Limb (tissue), 2 donors: Measurements from ENCODE around the gene IFI30.
A peak's percentile ranks its signal among the peaks of the same experiment; 100 is the strongest.
"Not testable (repeated sequence)": the region's sequence is repeated elsewhere in the genome, so short reads cannot be mapped to it uniquely, and the experiment has no call there.

Experiments
- DNase-seq, 2 donors: peaks; one replicate each; pipeline ENCODE4 v3.0.0-alpha.2; 2016; ENCODE audit errors: extremely low spot score in 2 of 2

The IFI30 gene

DNA sequence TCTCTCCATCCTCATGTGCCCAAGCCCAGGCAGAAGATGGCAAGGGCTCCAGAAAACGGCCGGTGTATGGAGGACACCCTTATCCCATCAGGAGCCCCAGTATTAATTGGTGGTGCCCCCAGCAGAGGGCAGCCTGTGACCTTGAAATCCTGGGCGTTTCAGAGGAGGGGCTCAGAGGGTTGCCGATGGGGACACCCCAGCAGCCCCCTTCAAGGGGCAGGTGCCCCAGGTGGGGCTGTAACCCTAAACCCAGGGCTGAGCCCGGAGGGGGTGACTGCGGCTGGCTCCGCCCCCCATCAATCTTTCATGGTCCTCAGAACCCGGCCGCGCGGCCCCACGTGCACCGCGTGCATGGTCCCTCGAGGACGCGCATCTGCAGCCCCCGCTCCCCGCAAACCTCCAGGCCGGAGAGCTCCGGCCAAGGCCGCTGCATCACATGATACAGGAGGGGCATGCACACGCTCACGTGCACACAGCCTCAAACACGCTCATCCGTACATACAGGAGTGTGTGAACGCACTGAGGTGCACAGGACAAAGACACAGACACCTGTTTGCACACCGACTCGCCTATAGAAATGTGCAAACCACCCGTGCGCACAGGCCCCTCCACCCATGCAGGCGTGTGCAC is 29.3 kb downstream of the IFI30 start:
- DNase-seq = peak in 1 of 2 donors; percentile 57

GRCh38 chr19:18203408-18203862 is 29.8 kb downstream of the IFI30 start:
- peak in 1 of 2 donors; percentile 82 for DNase-seq

DNA sequence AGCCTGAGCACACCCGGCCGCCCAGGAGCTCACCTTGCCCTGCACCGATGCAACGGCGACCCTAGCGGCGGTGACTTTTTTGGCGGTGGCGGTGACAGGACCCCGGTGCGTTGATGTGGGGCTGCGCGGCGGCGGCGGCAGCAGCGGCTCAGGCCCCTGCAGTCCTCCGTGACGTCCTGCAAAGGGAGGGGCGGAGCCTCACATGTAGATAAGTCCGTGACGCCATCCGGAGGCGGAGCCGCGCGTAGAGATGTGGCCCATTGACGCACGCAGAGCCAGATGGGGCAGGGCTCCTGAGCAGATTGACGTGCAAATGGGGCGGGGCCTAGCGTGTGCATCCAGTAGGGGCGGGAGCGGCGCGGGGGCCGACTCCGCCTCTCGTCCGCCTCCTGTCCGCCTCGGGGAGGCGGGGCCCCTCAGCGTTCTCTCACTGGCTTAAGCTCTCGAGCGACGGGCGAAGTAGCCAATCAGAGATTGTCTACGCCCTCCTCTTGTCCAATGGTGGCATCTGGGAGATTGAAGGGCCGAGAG is 30.3 kb downstream of the IFI30 start, which contains the start of gene RAB3A:
TSS of gene RAB3A (minus strand) at position 180 of the 531 bp plus-strand sequence. CDS start 1,302 bp downstream, outside the sequence.
- peak; percentile 100 for DNase-seq

- DNase-seq = peak; percentile 56 to 87
Observed at GRCh38 chr19:18204394-18205199, 31.0 kb downstream of the IFI30 start.

DNA sequence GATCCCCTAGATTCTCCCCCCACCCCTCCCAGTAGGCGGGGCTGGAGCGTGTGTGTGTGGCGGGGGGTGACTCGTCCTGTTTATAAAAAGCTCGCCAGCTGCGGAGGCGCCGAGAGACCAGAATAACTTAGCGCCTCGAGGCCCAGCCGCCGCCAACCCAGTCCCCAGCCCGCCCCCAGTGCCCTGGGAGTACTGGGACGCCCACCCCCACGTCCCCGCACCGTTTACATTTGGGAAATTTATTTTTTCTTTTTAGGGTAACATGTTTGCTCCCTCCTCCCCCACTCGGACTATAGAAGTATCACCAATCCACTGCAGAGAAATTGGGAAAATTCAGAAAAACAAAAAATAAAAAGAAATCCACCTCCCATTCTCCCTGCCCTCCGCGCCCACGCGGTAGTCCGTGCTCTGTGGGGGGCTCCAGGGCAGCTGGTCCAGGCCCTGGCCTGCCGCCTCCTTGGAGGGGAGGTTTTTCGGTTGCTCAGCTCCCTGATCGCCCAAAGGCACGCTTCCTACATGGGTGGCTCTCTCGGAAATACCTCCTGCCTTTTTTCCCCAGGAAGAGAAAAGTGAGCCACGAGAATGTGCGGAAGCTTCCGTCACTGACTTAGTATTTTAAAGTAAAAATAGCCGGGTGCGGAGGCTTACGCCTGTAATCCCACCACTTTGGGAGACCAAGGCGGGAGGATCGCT is 31.7 kb downstream of the IFI30 start:
- DNase-seq = peak; percentile 56 to 85

GRCh38 chr19:18206018-18206417 is 32.4 kb downstream of the IFI30 start:
- DNase-seq = no peak

DNA sequence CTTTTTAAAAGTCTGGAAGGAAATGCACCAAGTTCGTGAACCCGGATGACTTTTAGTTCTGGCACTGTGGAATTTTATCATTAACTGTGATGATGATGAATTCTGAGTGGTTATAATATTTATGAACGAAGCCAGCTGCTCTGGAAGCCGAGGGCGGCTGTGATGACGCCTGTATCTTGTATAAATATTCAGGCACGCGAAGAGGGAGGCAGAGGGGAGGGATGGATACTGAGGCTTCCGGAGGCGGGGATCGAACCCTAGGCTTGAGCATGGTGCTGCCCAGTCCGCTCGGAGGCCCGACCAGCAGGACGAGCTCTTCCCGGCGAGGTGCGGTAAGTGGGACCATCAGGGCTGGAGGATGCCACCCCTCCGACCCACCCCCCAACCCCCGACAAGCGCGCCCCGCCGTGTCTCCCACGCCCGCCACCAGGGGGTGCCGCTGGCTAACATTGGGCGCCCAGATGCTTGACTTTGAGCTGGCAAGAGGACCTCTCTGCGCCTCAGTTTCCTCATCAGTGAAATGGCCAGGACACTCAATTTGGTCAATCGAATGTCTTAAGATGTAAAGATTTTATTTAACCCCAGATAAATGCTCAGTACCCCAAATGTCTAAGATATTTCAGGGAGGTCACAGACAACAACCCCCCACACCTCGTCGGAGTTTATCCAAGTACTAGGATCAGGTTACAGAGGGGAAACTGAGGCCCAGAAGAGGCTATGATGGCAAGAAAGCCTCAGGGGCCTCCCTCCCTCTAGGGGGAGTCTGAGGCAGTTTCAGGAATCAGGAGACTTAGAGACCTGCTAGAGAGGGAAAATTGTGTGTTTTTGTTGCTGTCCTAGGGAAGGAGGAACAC is 34.7 kb downstream of the IFI30 start:
- DNase-seq = no peak

GRCh38 chr19:18209912-18210311 is 36.3 kb downstream of the IFI30 start:
- not testable (repeated sequence) for DNase-seq

GRCh38 chr19:18211683-18212082 is 38.1 kb downstream of the IFI30 start:
- peak in 1 of 2 donors; percentile 11 for DNase-seq

DNA sequence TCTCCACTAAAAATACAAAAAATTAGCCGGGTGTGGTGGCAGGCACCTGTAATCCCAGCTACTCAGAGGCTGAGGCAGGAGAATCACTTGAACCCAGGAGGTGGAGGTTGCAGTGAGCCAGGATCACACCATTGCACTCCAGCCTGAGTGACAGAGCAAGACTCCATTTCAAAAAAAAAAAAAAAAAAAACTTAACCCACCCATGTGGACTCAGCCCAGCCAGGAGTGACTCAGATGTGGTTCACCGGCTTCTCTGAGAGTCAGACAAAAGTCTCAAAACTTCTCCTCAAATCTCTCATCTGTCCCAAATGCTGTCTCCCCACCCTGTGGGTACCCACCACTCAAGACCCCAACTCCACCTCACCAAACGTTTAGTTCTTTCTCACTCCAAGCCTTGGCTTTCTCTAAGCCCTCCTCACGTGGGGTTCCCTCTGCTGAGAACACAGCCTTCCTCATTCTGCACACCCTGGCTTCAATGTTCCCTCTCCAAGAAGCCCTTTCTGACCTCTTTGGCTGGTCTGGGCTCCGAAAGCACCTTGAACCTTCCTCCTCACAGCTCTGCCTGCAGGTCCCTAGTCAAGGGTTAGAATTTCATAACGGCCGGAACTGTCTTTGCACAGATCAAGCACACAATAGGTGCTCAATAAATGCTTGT is 41.3 kb downstream of the IFI30 start:
- DNase-seq = no peak

GRCh38 chr19:18216789-18217188 is 43.2 kb downstream of the IFI30 start:
- DNase-seq = no peak

GRCh38 chr19:18218159-18218558 is 44.5 kb downstream of the IFI30 start:
- DNase-seq = no peak

DNA sequence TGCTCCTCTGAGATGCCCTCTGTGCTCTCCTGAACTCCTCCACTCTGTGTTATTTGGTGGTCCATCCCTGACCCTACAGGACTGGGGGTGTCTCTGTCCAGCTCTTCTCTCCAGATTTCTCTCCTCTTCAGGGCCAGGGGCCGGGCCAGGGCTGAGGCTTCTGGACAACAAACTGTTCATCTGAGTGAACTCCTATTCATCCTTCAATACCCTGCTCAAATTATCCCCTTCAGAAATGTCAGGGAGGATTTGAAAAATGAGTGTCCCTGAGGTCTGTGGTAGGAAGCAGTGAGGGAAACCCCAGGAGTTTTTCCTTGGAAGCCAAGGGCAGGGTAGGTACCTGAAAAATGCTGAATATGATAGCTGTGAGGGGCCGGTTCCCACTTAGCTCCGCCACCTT is 45.0 kb downstream of the IFI30 start:
- no peak for DNase-seq

GRCh38 chr19:18219911-18220631 is 46.5 kb downstream of the IFI30 start:
- no peak for DNase-seq

DNA sequence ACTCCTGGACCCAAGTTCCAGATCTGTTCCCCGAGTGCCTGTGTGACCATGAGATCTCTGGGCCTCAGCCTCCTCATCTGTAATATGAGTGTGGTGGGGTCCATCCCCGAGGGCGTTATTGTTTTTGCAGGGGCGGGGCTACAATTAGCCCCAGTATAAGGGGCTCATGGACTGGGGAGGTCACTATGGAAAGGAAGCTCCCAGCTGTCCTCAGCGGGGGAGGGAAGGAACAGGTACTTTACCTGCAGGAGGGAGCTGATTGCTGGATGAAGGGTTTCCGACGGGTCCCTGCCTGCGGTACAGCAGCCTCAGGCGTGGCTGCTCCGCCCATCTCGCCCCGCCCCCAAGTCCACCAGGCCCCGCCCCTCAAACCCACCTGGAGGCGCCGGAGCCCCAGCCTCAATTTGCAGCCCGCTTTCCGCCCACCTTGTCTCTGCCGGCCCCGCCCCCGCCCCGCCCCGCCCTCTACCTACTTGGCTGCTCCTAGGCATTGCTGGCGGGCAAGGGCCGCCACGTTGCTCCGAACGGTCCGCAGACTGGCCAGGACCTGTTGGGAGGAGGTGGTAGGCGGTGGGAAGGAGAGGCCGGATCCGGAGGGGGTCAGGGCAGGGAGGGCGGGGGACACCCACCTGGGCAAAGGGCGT is 47.1 kb downstream of the IFI30 start:
- DNase-seq = no peak

DNA sequence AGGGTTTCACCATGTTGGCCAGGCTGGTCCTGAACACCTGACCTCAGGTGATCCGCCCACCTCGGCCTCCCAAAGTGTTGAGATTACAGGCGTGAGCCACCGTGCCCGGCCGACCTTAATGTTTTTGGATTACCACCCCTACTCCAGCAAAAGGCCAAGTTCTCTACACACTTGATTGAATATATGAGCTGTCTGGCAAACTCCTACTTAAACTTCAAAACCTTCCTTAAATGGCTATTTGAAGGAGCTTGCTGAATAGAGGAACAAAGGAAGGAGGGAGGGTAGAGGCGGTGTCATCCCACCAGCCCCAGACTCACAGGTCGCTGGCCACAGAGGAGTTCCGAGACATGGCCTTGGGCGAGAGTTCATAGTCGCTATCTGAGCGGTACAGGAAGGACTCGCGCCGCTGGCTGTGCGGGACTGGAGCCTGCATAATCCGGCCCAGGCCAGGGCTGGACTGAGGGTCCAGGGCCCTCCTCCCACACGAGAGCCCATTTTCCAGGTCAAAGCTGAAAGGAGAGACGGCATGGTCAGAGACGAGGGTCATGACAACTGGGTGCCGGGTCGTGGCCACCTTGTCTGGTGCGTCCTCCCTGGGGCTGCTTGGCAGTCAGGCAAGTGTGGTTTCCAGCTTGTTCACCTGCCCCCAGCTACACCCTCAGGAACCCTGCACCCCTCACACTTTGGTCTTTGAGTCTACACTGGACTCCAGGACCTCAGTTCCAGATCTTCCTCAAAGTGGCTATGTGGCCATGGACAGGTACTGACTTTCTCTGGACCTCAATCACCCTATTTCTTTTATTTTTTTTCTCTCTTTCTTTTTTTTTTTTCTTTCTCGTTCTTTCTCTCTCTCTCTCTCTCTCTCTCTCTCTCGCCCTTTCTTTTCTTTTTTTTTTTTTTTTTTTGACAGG is 48.5 kb downstream of the IFI30 start:
- no peak for DNase-seq

- DNase-seq = peak in 1 of 2 donors; percentile 58
Observed at GRCh38 chr19:18223860-18224524, 50.4 kb downstream of the IFI30 start.
